ENCODE data around the gene ZACN. TPM values are rescaled to one million over a fixed set of nuclear protein-coding genes. Genes with fewer than 3 reads are reported as not detected.

ZACN gene
- total RNA-seq, 1 donor from 2014 or later, result 0.23 TPM

GRCh38 chr17:76050538-76051467 is 28.2 kb upstream of the ZACN start:
- FAIRE-seq, result no peak
- H3K27ac Mint-ChIP-seq (ENCODE audit: unreplicated experiment), result peak overlapping the region; percentile 21
- H4K20me1 ChIP-seq (ENCODE audit: insufficient read depth, low read length), result peaks cover 49% of the 10 kb centered on the region

GRCh38 chr17:76051561-76051960 is 27.4 kb upstream of the ZACN start:
- peaks cover 28% of the 10 kb centered on the region for H3K36me3 Mint-ChIP-seq (ENCODE audit: low read depth, unreplicated experiment)
- Histone ChIP-seq H3K4me3 (ENCODE audit: insufficient read depth, low read depth, low read length) (no peak overlapping the region), H4K20me1 (ENCODE audit: insufficient read depth, low read length) (peaks cover 50% of the 10 kb centered on the region), H3K27ac (ENCODE audit: low read depth, low read length) (peak overlapping the region; percentile 0), H2AFZ (ENCODE audit: low read depth, low read length) (no peak overlapping the region), H3K4me1 (ENCODE audit: insufficient read depth, low read length) (peaks cover 37% of the 10 kb centered on the region), H3K9me3 (ENCODE audit: insufficient read depth, low read depth, low read length) (no peaks in the 10 kb centered on the region), H3K4me2 (ENCODE audit: low read length) (no peak overlapping the region), H3K36me3 (ENCODE audit: insufficient read depth, low read length) (peaks cover 22% of the 10 kb centered on the region), H3K27me3 (ENCODE audit: insufficient read depth, low read length) (no peaks in the 10 kb centered on the region), H3K79me2 (ENCODE audit: insufficient read depth, low read length) (peaks cover 19% of the 10 kb centered on the region), H3K9ac (ENCODE audit: low read length) (no peak overlapping the region)
- TF ChIP-seq CTCF (IDR thresholded peaks at IDR 0.05; ENCODE audit: insufficient read depth, low read depth, low read length), result no peak
- TF ChIP-seq EZH2 (IDR thresholded peaks at IDR 0.05; ENCODE audit: insufficient read depth, low read length), result no peak
- no peak for DNase-seq (ENCODE audit: low read depth)
- no peak for FAIRE-seq
- peaks cover 37% of the 10 kb centered on the region for H3K4me1 Mint-ChIP-seq (ENCODE audit: low read depth, unreplicated experiment)
- no peak overlapping the region for H3K4me3 Mint-ChIP-seq (ENCODE audit: unreplicated experiment)
- H3K27me3 Mint-ChIP-seq (ENCODE audit: low read depth, unreplicated experiment), result no peaks in the 10 kb centered on the region
- H3K27ac Mint-ChIP-seq (ENCODE audit: unreplicated experiment), result no peak overlapping the region
- no peaks in the 10 kb centered on the region for H3K9me3 Mint-ChIP-seq (ENCODE audit: unreplicated experiment)

More at GRCh38 chr17:76050538-76051467, 28.2 kb upstream of the ZACN start:
- Histone ChIP-seq H3K4me1 (ENCODE audit: insufficient read depth, low read length) (peaks cover 37% of the 10 kb centered on the region), H3K27me3 (ENCODE audit: insufficient read depth, low read length) (no peaks in the 10 kb centered on the region), H3K36me3 (ENCODE audit: insufficient read depth, low read length) (peaks cover 22% of the 10 kb centered on the region), H3K4me2 (ENCODE audit: low read length) (no peak overlapping the region), H3K4me3 (ENCODE audit: insufficient read depth, low read depth, low read length) (no peak overlapping the region), H3K27ac (ENCODE audit: low read depth, low read length) (peak overlapping the region; percentile 0), H2AFZ (ENCODE audit: low read depth, low read length) (no peak overlapping the region), H3K9ac (ENCODE audit: low read length) (no peak overlapping the region), H3K9me3 (ENCODE audit: insufficient read depth, low read depth, low read length) (no peaks in the 10 kb centered on the region), H3K79me2 (ENCODE audit: insufficient read depth, low read length) (peaks cover 19% of the 10 kb centered on the region)
- no peak overlapping the region for H3K4me3 Mint-ChIP-seq (ENCODE audit: unreplicated experiment)
- H3K9me3 Mint-ChIP-seq (ENCODE audit: unreplicated experiment), result no peaks in the 10 kb centered on the region
- no peaks in the 10 kb centered on the region for H3K27me3 Mint-ChIP-seq (ENCODE audit: low read depth, unreplicated experiment)
- TF ChIP-seq CTCF (IDR thresholded peaks at IDR 0.05; ENCODE audit: insufficient read depth, low read depth, low read length) (no peak), EZH2 (IDR thresholded peaks at IDR 0.05; ENCODE audit: insufficient read depth, low read length) (no peak)
- H3K4me1 Mint-ChIP-seq (ENCODE audit: low read depth, unreplicated experiment), result peaks cover 37% of the 10 kb centered on the region
- H3K36me3 Mint-ChIP-seq (ENCODE audit: low read depth, unreplicated experiment), result peaks cover 28% of the 10 kb centered on the region
- DNase-seq (ENCODE audit: low read depth), result peak; percentile 59

Data from astrocyte (in vitro differentiated cells and primary cell).